Measurements from ENCODE around the gene INPP5J. TPM values are rescaled to one million over a fixed set of nuclear protein-coding genes. Genes with fewer than 3 reads are reported as not detected.

INPP5J gene
- total and polyA plus RNA-seq, 2 of the 13 experiments (the other 11 are each of a cell fraction or from before 2014, with no cell fraction given) = 0.24 to 1.1 TPM

GRCh38 chr22:31080848-31081649, 41.7 kb upstream of the INPP5J start, which contains the start of gene SMTN (continued):
- no peak for TF ChIP-seq ZNF260 (CRISPR knock-in tag; IDR thresholded peaks at IDR 0.05; ENCODE audit: borderline replicate concordance, low read depth)
- peak; percentile 52; the same call in 1 of the 2 replicates for TF ChIP-seq TBX2 (CRISPR knock-in tag; IDR thresholded peaks at IDR 0.05; ENCODE audit: borderline replicate concordance)
- no peak for TF ChIP-seq SETDB1 (CRISPR knock-in tag; IDR thresholded peaks at IDR 0.05; ENCODE audit: borderline replicate concordance)
- peak; percentile 57; the same call in 1 of the 2 replicates for TF ChIP-seq ZSCAN25 (CRISPR knock-in tag; IDR thresholded peaks at IDR 0.05)
- peak; percentile 50; the same call in 1 of the 2 replicates for TF ChIP-seq ZNF350 (CRISPR knock-in tag; IDR thresholded peaks at IDR 0.05; ENCODE audit: borderline replicate concordance, low read depth)

GRCh38 chr22:31081963-31082605, 40.7 kb upstream of the INPP5J start:
- DNase-seq (ENCODE audit: low spot score) = no peak
- in situ Hi-C loops (cut with HindIII; ENCODE audit: extremely low pct_ligation_motif_present, low pct_unique_long_range_greater_than_20kb) = loop anchor here (5.0 kb wide), 1 partner anchor 115 kb away; the partner anchor contains the start of genes MORC2 and TUG1
- no peak for FAIRE-seq
- Histone ChIP-seq H3K27me3 (ENCODE audit: control insufficient read depth in 1 of 2, insufficient read depth in 2 of 2, low read length in 2 of 2) (no peaks in the 10 kb centered on the region; a peak in 1 of 5 replicates), H3K9ac (ENCODE audit: insufficient read depth, low read depth, low read length) (peak overlapping the region; percentile 80), H3K79me2 (ENCODE audit: insufficient read depth, low read length) (peaks cover 3% of the 10 kb centered on the region), H2AFZ (ENCODE audit: low read length) (no peak overlapping the region), H3K27ac (ENCODE audit: extremely low read length, insufficient read depth, low read length) (no peak overlapping the region), H3K4me1 (ENCODE audit: insufficient read depth, low read length) (peaks cover 47% of the 10 kb centered on the region), H4K20me1 (ENCODE audit: insufficient read depth, low read length) (no peaks in the 10 kb centered on the region), H3K4me3 (replicated peaks in 1 of 3; ENCODE audit: insufficient read depth in 1 of 3, low read depth in 2 of 3, low read length in 3 of 3) (peak overlapping the region; percentile 71 to 92 (median 89)), H3K9me3 (ENCODE audit: low read length) (no peaks in the 10 kb centered on the region), H3K36me3 (replicated peaks in 1 of 2; ENCODE audit: control insufficient read depth in 1 of 2, insufficient read depth in 2 of 2, low read length in 2 of 2) (peaks cover 7 to 8% of the 10 kb centered on the region in 2 experiments; a peak in 2 of 5 replicates), H3K4me2 (ENCODE audit: low read depth, low read length) (peak overlapping the region; percentile 93)
- BruUV-seq (replicated peaks) = no TSS peak
- WGBS (ENCODE audit: low lambda C conversion rate) = 36% methylated on average over 4 of the region's 6 CpGs
- POLR2A ChIA-PET = interaction anchor here (0.6 to 6.5 kb wide), 12 partner anchors 9 to 148 kb away, joined by 3 to 113 read pairs (median 6); partner anchors contain the start of genes MORC2 and TUG1
- no peak; the same call in 2 of the 3 replicates for ATAC-seq
- CTCF ChIA-PET (ENCODE audit: low intra/inter-chr PET ratio, low total read pairs) = interaction anchor here (0.7 to 2.1 kb wide), 2 partner anchors 134 to 143 kb away, joined by 3 to 7 read pairs; no protein-coding TSS in a partner anchor
- intact Hi-C loops (cut with micrococcal nuclease; ENCODE audit: unreplicated experiment) = loop anchor here (5.0 kb wide), 3 partner anchors 100 to 135 kb away; partner anchors contain the start of genes MORC2 and TUG1
- TF ChIP-seq EEA1 (CRISPR knock-in tag; IDR thresholded peaks at IDR 0.05; ENCODE audit: borderline replicate concordance) = 0 out of 2 replicates have a peak, but pooled peaks have one; percentile 9
- no peak for TF ChIP-seq PRDM4 (CRISPR knock-in tag; IDR thresholded peaks at IDR 0.05; ENCODE audit: borderline replicate concordance)
- no peak for TF ChIP-seq KDM2A (CRISPR knock-in tag; IDR thresholded peaks at IDR 0.05; ENCODE audit: borderline replicate concordance, low read depth)
- TF ChIP-seq ZNF337 (CRISPR knock-in tag; IDR thresholded peaks at IDR 0.05; ENCODE audit: borderline replicate concordance, low read depth) = no peak
- no peak for TF ChIP-seq IKZF4 (CRISPR knock-in tag; IDR thresholded peaks at IDR 0.05; ENCODE audit: borderline replicate concordance, low read depth, not compliant biosample characterization)
- TF ChIP-seq THAP11 (CRISPR knock-in tag; IDR thresholded peaks at IDR 0.05) = no peak
- TF ChIP-seq MAFG (CRISPR knock-in tag; IDR thresholded peaks at IDR 0.05) = no peak
- TF ChIP-seq HOXD1 (CRISPR knock-in tag; IDR thresholded peaks at IDR 0.05) = no peak
- no peak for TF ChIP-seq GLI4 (CRISPR knock-in tag; IDR thresholded peaks at IDR 0.05; ENCODE audit: borderline replicate concordance)
- TF ChIP-seq ZNF674 (CRISPR knock-in tag; IDR thresholded peaks at IDR 0.05; ENCODE audit: low read depth) = no peak
- TF ChIP-seq CAMTA2 (CRISPR knock-in tag; IDR thresholded peaks at IDR 0.05; ENCODE audit: borderline replicate concordance) = 0 out of 2 replicates have a peak, but pooled peaks have one; percentile 57
